Activated T-helper 9 cell treated with anti-CD3 and anti-CD28 coated beads, Interleukin-2, amount 50 U/mL, for 16 hours (primary cell): ENCODE results near the gene NSG2.
"Not testable (repeated sequence)": the region's sequence is repeated elsewhere in the genome, so short reads cannot be mapped to it uniquely, and the experiment has no call there.

Source experiments
- DNase-seq: peaks from one replicate; pipeline ENCODE4 v3.0.0-alpha.2; 2020; ENCODE audit warnings: low read depth

NSG2 gene

DNA sequence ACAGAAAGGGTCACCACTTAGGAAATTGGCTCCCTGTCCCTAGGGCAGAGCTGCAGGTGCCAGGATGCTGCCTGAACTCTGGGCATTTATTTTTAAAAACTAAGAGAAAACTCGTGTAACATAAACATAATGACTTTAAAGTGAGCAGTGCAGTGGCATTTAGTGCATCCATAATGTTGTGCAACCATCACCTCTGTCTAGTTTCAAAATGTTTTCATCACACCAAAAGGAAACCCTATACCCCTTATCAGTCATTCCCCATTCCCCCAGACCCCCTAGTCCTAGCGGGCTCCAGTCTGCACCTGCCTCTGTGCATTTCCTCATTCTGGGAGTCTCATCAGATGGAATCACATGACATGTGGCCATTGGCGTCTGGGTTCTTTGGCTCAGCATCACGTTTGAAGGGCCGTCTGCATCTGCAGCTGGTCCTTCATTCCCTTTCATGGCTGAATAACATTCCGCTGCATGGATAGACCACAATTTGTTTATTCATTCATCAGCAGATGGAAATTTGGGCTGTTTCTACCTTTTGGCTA lies 55.8 kb downstream of the NSG2 start:
- DNase-seq, result no peak

DNA sequence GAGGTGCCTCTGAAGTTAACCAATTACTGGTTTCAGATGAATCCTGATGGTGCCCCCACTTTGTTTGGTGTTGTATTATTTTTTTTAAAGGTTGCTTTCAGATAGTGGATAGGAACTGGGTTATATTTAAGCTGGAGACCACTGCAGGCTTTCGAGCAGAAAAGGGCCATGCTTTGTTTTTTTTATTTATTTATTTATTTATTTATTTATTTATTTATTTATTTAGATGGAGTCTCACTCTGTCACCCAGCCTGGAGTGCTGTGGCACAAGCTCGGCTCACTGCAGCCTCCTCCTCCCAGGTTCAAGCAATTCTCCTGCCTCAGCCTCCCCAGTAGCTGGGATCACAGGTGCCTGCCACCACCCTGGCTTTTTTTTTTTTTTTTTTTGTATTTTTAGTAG lies 57.1 kb downstream of the NSG2 start:
- not testable (repeated sequence) for DNase-seq

DNA sequence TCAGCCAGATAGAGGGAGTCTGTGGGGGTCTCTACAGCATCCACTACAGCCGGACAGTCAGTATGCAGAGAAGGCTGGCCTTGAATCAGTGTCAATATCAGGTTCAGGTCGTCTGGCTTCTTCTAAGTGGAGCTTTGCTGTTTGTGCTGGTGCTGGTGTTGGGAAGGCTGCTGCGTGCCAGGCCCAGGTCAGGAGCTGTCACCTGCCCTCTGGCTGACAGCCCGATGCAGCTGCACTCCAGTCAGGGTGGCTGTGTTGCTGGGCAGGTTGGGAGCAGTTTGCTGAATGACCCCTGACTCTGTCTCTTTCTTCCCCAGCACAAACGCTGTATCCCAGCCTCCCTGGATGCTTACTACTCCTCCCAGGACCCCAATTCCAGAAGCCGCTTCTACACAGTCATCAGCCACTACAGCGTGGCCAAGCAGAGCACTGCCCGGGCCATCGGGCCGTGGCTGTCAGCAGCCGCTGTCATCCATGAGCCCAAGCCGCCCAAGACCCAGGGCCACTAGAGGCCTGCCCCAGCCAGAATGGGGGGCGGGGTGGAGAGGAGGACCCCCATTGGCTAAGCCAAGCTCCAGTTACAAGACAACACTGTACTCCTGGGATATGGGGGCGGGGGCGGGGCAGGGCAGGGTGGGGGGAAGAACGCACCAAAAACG lies 61.6 kb downstream of the NSG2 start:
- DNase-seq, result no peak

DNA sequence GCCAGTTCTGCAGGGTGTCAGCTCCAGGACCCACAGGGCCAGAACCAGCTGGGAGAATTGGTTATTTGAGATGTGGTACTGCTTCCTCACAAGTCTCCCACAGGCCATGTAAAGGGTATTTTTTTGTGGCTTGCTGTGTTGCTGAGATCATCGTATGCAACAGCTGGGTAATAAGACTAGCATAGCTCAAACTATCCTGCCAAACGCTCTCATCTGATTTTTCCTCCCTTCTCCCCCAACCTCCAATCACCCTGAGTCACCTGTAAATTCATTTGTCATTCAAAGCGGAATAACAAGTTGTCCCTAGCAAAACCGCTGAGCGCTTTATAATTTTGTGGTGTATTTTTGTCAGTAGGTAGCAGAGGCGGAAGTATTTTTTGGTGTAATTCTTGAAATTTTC lies 63.2 kb downstream of the NSG2 start:
- DNase-seq, result no peak

DNA sequence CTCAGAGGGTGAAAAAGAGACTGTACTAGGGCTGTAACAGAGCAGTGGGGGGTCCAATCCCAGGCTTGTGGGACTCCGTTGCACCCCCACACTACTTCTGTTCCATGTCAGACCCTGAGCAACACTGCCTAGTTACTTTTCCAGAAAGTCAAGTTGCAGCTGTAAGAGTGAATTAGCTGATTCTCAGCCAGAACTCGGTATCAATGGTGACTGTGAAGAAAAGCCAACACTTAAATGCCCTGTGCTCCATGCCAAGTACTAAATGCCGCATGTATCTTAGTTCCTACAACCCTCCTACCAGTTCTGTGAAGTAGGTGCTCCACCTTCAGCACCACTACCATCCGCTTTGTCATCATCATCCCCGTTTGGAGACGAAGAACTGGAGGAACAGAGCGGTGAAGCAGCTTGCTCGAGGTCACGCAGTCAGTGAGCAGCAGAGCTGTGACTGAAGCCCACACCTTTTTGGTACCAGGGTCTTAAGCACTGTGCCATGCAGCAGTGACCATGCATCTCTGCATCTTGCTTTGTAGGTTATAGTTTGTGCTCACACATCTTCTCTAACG lies 64.3 kb downstream of the NSG2 start:
- DNase-seq, result no peak

DNA sequence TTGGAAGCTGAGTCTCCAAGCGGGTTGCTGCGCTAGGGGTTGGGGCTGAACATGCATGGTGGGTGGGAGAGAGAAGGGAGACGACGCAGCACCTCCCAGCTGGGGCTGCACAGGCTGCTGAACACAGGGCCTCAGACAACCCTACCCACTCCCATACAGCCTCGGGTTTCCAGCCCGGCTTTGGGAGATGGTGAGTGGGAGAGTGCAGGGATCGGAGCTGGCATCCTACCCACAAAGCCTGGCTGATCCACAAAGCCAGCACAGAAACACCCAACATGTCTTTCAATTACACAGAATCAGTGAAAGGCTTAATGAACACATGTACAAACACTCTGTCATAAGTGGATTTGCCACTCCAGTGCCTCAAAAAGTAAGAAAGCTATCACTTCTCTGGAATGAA lies 64.8 kb downstream of the NSG2 start:
- DNase-seq, result no peak

DNA sequence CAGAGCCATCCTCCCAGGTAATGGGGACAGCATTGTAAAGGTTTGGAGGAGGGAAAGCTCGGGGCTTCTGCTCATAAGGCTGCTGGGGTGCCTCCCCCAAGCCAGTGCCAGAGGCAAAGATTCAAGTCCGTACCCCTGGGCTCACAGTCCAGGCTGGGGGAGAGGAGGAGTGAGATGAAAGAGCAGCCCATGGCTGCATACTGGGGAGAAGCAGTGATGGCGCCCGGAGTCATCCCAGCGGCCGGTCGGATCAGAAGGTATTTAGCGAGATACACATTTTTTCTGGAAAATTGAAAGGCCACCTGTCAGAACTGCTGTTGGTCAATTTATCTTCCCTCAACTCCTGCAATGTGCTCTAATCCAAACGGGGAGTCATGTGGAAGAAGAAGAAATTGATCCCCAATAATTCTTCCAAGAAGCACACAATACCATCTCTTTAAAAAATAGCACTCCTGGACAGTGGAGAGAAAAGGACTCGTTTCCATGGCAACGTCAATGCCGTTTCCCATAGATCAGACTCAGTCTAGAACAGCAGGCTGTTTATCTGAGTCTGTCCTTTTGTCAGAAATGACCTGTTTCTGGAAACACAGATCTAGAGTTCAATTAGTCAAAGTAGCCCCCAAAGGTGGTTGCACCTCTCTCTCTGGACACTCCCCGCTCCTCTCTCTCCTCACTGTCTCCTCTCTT lies 65.9 kb downstream of the NSG2 start:
- no peak for DNase-seq

DNA sequence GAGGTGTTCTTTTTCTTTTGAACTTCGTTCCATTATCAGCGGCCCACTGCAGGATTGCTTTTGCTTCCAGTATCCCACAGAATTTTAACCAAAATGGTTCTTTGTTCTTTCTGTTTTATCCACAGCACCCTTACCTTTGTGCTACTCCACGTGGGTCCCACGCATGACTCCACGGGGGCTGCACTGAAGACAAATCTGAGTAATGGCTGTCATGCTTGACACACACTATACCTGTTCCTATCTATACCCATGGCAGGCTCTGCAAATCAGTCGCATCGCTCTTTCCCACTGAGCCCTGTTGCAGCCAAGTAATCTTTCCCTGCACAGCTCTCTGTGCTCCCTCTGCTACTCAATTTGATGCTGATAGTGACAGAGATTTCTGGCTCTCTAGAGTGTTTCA lies 69.7 kb downstream of the NSG2 start:
- DNase-seq, result no peak

DNA sequence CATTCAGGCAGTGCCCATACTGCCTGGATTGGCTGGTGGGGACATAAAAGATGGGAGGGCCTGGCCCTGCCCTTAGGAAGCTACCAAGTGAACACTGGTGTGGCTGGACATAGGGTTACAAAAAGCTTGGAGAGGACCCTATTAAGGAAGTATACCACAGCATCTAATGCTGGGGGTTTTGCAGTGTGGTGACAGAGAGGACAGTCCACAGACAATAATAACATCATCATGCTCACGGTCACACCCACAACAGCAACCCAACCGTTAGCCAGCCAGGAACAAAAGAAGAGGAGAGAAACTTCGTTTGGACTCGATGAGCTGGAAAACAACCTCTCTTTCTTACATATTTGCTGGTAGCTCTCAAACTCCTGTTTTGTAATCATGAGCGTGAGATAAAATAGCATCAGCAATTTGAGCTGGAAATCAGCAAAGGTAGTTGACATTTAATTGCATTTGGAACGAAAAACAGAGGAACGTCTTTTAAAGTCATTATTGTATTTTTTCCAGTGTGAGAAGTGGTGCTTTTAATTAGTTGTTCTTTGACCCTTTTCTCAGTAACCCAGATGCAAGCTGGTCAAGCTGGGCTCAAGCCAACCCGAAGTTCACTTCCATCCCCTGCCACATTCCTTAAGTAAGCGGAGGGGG lies 73.4 kb downstream of the NSG2 start:
- no peak for DNase-seq

DNA sequence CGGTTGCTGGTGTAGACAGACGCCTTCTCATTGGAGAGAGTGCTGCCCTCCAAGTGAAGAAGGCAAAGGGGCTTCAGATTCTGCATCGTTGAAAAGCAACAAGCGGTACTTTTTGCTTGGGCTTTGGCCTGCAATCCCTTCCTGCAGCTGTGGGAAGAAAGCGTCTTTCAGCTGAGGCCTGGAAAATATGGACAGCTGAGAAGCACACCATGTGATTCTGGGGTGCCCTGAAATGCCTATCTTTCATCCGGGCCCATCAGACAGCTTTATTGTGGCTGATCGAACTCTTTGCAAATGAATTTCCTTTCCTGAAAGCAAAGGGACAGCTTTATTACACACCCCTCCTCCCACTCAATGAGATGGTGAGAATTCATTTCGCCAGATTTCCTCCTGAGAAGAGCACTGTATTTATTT lies 74.0 kb downstream of the NSG2 start:
- DNase-seq, result no peak

DNA sequence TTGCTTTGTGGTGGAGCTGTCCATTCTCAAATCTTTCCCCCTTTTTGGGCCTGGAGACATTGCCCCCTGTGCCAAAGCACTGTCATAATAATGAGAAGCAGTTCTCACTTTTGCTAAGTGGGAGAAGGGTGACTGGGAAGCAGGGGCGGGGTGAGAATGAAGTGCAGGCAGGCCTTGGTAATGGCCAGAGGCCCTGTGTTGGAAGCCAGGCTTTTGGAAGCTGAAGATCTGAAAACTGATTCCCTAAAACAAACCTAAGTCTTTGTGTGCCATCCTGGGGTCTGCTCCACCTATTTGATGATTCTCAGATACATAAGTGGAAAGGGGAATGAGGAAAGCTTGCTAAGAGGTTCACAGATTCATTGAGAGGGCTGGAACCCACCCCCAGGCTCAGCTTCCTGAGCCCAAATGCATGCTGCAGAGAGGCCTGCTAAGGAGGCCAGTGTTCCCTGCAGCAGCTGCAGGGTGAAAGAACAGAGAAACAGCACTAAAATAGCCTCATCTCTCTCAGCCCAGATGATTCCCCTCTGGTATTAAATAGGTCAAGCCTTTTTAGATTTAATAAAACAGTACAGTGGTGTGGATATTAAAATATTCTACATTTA lies 75.0 kb downstream of the NSG2 start:
- no peak for DNase-seq

DNA sequence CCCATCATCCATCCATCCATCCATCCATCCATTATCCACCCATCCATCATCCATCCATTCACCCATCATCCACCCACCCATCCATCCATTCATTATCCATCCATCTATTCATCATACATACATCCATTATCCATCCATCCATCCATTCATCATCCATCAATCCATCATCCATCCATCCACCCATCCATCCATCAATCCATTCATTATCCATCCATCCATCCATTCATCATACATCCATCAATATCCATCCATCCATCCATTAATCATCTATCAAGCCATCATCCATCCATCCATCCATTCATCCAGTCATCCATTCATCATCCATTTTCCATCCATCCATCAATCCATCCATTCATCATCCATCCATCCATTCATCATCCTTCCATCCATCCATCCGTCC lies 89.0 kb downstream of the NSG2 start:
- DNase-seq, result no peak

DNA sequence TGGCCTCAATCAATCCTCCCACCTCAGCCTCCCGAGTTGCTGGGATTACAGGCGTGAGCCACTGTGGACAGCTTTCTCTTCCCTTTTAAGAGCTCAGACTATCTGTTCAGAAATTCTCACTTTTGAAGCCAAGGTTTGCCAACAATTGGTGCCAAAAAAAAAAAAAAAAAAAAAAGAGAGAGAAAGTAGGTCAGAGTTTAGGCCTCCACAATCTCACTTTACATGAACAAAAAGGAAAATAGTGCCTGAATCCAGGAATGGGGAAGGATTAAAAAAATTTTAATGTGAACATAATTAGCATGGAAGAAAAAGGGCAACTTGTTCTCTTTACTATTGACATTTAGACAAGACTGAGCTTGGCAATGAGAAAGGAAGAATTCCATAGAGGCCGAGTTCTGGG lies 94.1 kb downstream of the NSG2 start:
- DNase-seq, result no peak

DNA sequence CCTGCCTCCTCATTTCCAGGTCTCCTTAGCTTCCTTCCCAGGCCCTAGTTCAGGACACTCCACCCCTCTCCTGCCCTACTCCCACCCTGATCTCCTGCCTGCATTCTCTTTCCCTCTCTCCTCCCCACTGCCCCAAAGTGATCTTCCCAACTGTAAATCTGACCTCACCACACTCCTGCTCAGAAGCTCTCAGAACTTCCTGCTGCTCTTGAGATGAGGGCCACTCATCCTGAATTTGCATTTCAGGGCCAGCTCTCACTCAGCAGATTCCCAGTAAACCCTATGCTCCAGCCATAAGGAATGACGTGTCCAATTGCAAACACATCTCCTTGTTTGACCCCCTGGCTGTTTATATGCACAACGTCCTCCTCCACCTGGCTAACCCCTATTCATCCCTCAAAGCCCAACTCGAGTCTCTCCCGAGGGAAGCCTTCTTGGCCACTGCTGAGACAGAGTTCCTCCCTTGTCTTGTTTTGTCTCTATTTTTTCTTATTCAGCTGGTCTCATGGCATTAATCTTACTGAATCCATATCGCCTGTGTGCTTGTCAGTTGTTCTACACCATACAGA lies 95.0 kb downstream of the NSG2 start:
- no peak for DNase-seq

DNA sequence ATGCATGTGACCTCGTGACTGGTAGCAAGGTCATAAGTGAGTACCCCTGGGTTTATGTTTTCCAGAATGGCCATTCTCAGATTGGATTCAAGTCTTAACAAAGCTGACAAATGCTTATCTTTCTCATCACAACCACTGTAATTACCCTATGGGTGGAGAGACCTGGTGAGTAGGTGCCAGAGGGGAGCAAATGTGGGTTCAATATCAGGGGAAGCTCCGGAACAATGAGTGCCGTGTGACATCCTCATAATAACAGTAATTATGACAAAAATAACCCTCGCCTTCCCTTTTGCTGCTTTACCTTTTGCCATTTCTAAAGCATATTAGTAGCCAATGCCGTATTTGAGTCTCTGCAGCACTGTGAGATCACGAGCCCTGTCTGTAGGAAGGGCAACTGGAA lies 95.9 kb downstream of the NSG2 start:
- no peak for DNase-seq

DNA sequence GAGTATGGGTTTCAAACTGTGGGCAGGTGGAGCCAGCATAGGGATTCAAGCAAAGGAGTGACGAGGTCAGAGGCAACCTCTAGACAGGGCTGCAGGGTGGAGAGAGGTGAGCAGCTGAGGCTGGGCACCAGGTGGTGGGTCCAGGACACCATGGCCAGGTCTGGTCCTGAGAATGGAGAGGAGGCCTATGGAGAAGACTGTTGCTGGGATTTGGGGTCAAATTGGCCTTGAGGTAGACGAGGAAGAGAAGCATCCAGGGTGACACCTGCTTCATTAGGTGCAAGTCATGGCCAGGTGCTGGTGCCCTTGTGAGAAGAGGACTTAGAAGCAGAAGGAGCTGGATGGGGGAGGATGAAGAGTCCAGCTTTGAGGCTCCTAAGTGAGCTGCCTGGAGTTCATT lies 99.6 kb downstream of the NSG2 start:
- no peak for DNase-seq

DNA sequence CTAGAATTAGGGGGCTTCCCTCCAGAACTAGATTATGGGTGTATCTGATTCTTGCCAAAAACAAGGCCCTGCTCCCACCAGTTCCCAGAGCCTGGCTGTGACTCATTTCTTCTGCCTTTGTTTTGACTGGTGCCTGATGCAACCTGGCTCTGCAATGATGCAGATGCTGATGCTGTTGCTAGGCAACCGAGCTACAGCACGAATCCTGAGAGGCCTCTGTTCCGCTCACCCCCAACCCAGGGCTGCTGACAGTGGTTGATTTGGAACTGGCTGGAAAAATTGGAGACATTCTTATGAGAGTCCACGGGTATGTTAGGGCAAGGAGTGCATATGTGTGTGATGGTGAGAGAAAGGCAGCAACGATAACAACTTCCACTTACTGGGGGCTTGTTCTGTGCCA lies 100.3 kb downstream of the NSG2 start:
- DNase-seq, result no peak

DNA sequence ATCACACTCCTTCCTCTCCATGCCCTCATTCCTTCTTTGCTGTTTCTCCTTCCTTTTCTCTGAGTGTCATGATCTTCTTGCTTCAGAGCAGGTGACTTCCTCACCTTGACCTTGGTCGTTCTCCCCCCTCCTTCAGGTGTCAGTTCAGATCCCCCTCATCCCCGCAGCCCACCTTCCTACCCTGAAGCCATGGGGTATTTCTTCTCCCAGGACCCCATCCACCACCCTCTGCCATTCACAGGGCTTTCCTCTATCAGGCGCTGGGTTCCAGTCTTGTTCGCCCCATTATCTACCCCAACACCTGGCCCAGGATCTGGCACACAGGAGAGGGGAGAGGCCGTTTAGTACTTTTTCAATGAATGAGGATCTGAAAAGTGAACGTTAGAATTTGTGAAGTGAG lies 101.0 kb downstream of the NSG2 start:
- no peak for DNase-seq

DNA sequence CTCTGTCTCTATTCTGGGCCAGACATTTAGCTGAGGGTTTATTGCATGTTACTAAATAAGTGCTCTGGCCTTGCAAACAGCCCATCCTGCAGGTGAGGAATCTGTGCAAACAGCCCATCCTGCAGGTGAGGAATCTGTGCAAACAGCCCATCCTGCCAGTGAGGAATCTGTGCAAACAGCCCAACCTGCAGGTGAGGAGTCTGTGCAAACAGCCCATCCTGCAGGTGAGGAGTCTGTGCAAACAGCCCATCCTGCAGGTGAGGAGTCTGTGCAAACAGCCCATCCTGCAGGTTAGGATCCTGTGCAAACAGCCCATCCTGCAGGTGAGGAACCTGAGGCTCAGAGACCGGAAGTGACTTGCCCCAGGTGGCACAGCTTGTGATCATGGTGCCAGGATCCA lies 101.5 kb downstream of the NSG2 start:
- not testable (repeated sequence) for DNase-seq

DNA sequence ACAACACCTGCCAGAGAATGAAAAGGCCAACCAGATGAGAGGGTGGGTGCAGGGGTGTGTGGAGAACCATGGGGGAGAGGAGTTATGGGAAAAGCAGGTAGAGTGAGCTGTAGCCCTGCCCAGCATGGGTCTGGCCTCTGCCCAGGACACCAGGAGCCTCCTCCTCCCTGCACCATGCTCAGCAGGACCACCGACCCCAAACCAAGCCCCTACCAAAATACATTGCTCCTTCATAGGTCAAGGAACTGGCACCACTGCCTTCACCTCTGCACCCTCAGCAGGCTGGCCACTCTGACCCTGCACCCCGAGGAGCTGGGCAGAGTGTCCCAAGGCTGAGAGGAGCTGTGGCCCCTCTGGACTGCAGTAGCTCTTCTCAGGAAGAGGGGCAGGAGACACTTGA lies 102.0 kb downstream of the NSG2 start:
- DNase-seq, result no peak

DNA sequence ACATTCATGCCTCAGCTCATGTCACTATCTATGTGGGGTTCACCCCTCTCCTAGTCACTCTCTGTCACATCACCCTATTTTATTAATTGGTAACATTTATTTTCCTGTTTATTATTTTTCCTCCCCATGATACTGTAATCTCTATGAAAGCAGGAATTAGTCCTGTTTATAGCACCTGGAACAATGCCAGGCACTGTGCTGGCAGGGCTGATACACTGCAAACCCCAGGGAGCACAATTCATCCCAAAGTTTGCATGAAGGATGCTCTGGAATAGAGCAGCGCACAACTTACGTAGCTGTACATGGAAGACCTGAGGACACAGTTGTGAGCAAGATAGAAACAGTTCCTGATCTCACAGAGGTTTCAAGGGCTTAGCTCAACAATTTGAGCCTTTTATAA lies 103.2 kb downstream of the NSG2 start:
- no peak for DNase-seq

DNA sequence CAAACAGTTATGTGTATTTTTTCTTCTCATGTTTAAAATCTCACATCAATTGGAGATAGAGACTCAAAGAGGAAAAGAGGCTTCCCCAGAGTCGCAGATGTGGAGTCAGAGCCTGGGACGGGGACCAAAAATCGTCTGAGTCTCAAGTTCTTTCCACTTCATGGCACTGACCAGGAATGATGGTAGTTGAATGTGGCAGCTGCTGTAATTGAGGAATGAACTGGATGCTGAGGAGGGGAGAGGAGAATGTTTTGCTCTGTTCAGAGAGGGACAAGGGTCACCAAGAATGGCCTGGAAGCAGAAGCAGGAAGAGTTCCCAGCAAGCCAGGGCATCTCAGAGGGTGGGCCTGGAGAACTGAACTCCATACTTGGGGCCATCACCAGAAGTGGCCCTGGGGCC lies 103.9 kb downstream of the NSG2 start:
- no peak for DNase-seq
